Effector memory CD8-positive, alpha-beta T cell (primary cell): ENCODE measurements around the gene SMYD3.
"Not testable (repeated sequence)": the region's sequence is repeated elsewhere in the genome, so short reads cannot be mapped to it uniquely, and the experiment has no call there.

Experiments
- ATAC-seq: fragments of 150-1000 bp; cut with Tn5 transposase; replicated peaks from 2 replicates; pipeline ENCODE4 v1.10.0; 2021; ENCODE audit warnings: mild to moderate bottlenecking, moderate library complexity
- DNase-seq, 3 experiments: peaks; one replicate each; pipeline ENCODE4 v3.0.0; 2021
- H3K27ac Mint-ChIP-seq, 2 donors: one replicate each; pipeline ENCODE4 v1.8.0; 2022; ENCODE audit warnings: mild to moderate bottlenecking in 2 of 2, mixed read lengths in 2 of 2, moderate library complexity in 2 of 2
- H3K27me3 Mint-ChIP-seq, 2 donors: one replicate each; pipeline ENCODE4 v1.8.0; 2022; ENCODE audit warnings: mixed read lengths in 2 of 2
- H3K36me3 Mint-ChIP-seq: one replicate; pipeline ENCODE4 v1.8.0; 2022; ENCODE audit warnings: mild to moderate bottlenecking, moderate library complexity, mixed read lengths; ENCODE audit not compliant: insufficient read depth
- H3K4me1 Mint-ChIP-seq, 2 donors: one replicate each; pipeline ENCODE4 v1.8.0; 2022; ENCODE audit warnings: low read depth in 2 of 2, mixed read lengths in 2 of 2
- H3K4me3 Mint-ChIP-seq, 2 donors: one replicate each; pipeline ENCODE4 v1.8.0; 2022; ENCODE audit warnings: mild to moderate bottlenecking in 2 of 2, mixed read lengths in 2 of 2, moderate library complexity in 2 of 2
- H3K9me3 Mint-ChIP-seq, 2 donors: one replicate each; pipeline ENCODE4 v1.8.0; 2022; ENCODE audit warnings: mixed read lengths in 2 of 2

The SMYD3 gene

GRCh38 chr1:246335151-246335550, 171.9 kb downstream of the SMYD3 start:
- H3K4me3 Mint-ChIP-seq = no peak overlapping the region

GRCh38 chr1:246333855-246334254, 173.2 kb downstream of the SMYD3 start:
- Mint-ChIP-seq H3K9me3 (no peaks in the 10 kb centered on the region), H3K36me3 (peaks cover 2% of the 10 kb centered on the region), H3K4me1 (peaks cover 3 to 16% of the 10 kb centered on the region in 2 donors), H3K4me3 (no peak overlapping the region), H3K27ac (peak overlapping the region in 1 of 2 donors; percentile 18), H3K27me3 (no peaks in the 10 kb centered on the region)
- ATAC-seq (no peak), DNase-seq (no peak)

More at GRCh38 chr1:246335151-246335550, 171.9 kb downstream of the SMYD3 start:
- Mint-ChIP-seq H3K27me3 (no peaks in the 10 kb centered on the region), H3K9me3 (no peaks in the 10 kb centered on the region), H3K27ac (no peak overlapping the region), H3K4me1 (peaks cover 2 to 11% of the 10 kb centered on the region in 2 donors), H3K36me3 (peaks cover under 1% of the 10 kb centered on the region)
- ATAC-seq = no peak
- DNase-seq = no peak

- H3K36me3 Mint-ChIP-seq = peaks cover 3% of the 10 kb centered on the region
- no peaks in the 10 kb centered on the region for H3K9me3 Mint-ChIP-seq
- no peak overlapping the region for H3K4me3 Mint-ChIP-seq
- no peaks in the 10 kb centered on the region for H3K27me3 Mint-ChIP-seq
- H3K27ac Mint-ChIP-seq = no peak overlapping the region
- peaks cover 3 to 13% of the 10 kb centered on the region in 2 donors for H3K4me1 Mint-ChIP-seq
- DNase-seq (no peak), ATAC-seq (no peak)
Measured at GRCh38 chr1:246332078-246332477, 175.0 kb downstream of the SMYD3 start.

GRCh38 chr1:246329900-246330299, 177.2 kb downstream of the SMYD3 start:
- DNase-seq (no peak), ATAC-seq (peak; percentile 26)
- Mint-ChIP-seq H3K9me3 (no peaks in the 10 kb centered on the region), H3K27me3 (no peaks in the 10 kb centered on the region), H3K27ac (peak overlapping the region; percentile 18 to 47), H3K4me3 (peak overlapping the region in 1 of 2 donors; percentile 41), H3K4me1 (peaks cover 1 to 13% of the 10 kb centered on the region in 2 donors), H3K36me3 (peaks cover 16% of the 10 kb centered on the region)

- H3K36me3 Mint-ChIP-seq = peaks cover 16% of the 10 kb centered on the region
- H3K4me3 Mint-ChIP-seq, H3K27ac Mint-ChIP-seq, H3K9me3 Mint-ChIP-seq, DNase-seq, ATAC-seq, H3K27me3 Mint-ChIP-seq: not testable (repeated sequence)
- H3K4me1 Mint-ChIP-seq = peaks cover 1 to 13% of the 10 kb centered on the region in 2 donors
Measured at GRCh38 chr1:246329292-246329691, 177.8 kb downstream of the SMYD3 start.

- Mint-ChIP-seq H3K9me3 (no peaks in the 10 kb centered on the region), H3K4me1 (peaks cover under 1% of the 10 kb centered on the region in 2 donors), H3K27me3 (no peaks in the 10 kb centered on the region), H3K27ac (no peak overlapping the region), H3K36me3 (peaks cover 17% of the 10 kb centered on the region), H3K4me3 (no peak overlapping the region)
- DNase-seq = no peak
- ATAC-seq = no peak
Measured at GRCh38 chr1:246324711-246325110, 182.4 kb downstream of the SMYD3 start.

- not testable (repeated sequence) for H3K4me3 Mint-ChIP-seq, H3K9me3 Mint-ChIP-seq, H3K4me1 Mint-ChIP-seq, DNase-seq, ATAC-seq, H3K27ac Mint-ChIP-seq, H3K27me3 Mint-ChIP-seq
- H3K36me3 Mint-ChIP-seq = peaks cover 17% of the 10 kb centered on the region
Measured at GRCh38 chr1:246324033-246324432, 183.0 kb downstream of the SMYD3 start.

- no peak overlapping the region for H3K27ac Mint-ChIP-seq
- no peak for ATAC-seq
- no peak for DNase-seq
- peaks cover 0 to 3% of the 10 kb centered on the region in 2 donors for H3K4me1 Mint-ChIP-seq
- H3K9me3 Mint-ChIP-seq = no peaks in the 10 kb centered on the region
- peaks cover 3% of the 10 kb centered on the region for H3K36me3 Mint-ChIP-seq
- no peak overlapping the region for H3K4me3 Mint-ChIP-seq
- no peaks in the 10 kb centered on the region for H3K27me3 Mint-ChIP-seq
Measured at GRCh38 chr1:246320286-246320685, 186.8 kb downstream of the SMYD3 start.

- H3K9me3 Mint-ChIP-seq = no peaks in the 10 kb centered on the region
- H3K4me1 Mint-ChIP-seq = peaks cover 0 to 3% of the 10 kb centered on the region in 2 donors
- H3K4me3 Mint-ChIP-seq = no peak overlapping the region
- H3K27ac Mint-ChIP-seq = no peak overlapping the region
- no peak for DNase-seq
- ATAC-seq = no peak
- peaks cover 3% of the 10 kb centered on the region for H3K36me3 Mint-ChIP-seq
- no peaks in the 10 kb centered on the region for H3K27me3 Mint-ChIP-seq
Measured at GRCh38 chr1:246319083-246319714, 187.9 kb downstream of the SMYD3 start.

GRCh38 chr1:246318622-246319021, 188.5 kb downstream of the SMYD3 start:
- ATAC-seq (no peak), DNase-seq (no peak)
- H3K36me3 Mint-ChIP-seq = no peaks in the 10 kb centered on the region
- no peaks in the 10 kb centered on the region for H3K9me3 Mint-ChIP-seq
- H3K4me1 Mint-ChIP-seq = peaks cover 0 to 3% of the 10 kb centered on the region in 2 donors
- no peak overlapping the region for H3K4me3 Mint-ChIP-seq
- H3K27ac Mint-ChIP-seq = no peak overlapping the region
- no peaks in the 10 kb centered on the region for H3K27me3 Mint-ChIP-seq

- H3K36me3 Mint-ChIP-seq = no peaks in the 10 kb centered on the region
- peaks cover 0 to 3% of the 10 kb centered on the region in 2 donors for H3K4me1 Mint-ChIP-seq
- H3K4me3 Mint-ChIP-seq = no peak overlapping the region
- no peaks in the 10 kb centered on the region for H3K27me3 Mint-ChIP-seq
- H3K27ac Mint-ChIP-seq = no peak overlapping the region
- ATAC-seq = no peak
- no peaks in the 10 kb centered on the region for H3K9me3 Mint-ChIP-seq
- DNase-seq = no peak
Measured at GRCh38 chr1:246318036-246318359, 189.1 kb downstream of the SMYD3 start.

- no peaks in the 10 kb centered on the region for H3K36me3 Mint-ChIP-seq
- H3K4me1 Mint-ChIP-seq = peaks cover 0 to 3% of the 10 kb centered on the region in 2 donors
- no peak for DNase-seq
Measured at GRCh38 chr1:246317332-246318035, 189.6 kb downstream of the SMYD3 start.

GRCh38 chr1:246311461-246311860, 195.6 kb downstream of the SMYD3 start:
- Mint-ChIP-seq H3K9me3 (no peaks in the 10 kb centered on the region), H3K27me3 (no peaks in the 10 kb centered on the region), H3K36me3 (no peaks in the 10 kb centered on the region), H3K4me3 (no peak overlapping the region), H3K4me1 (no peaks in the 10 kb centered on the region), H3K27ac (no peak overlapping the region)
- DNase-seq (no peak), ATAC-seq (no peak)

More at GRCh38 chr1:246317332-246318035, 189.6 kb downstream of the SMYD3 start:
- Mint-ChIP-seq H3K27me3 (no peaks in the 10 kb centered on the region), H3K4me3 (no peak overlapping the region), H3K9me3 (no peaks in the 10 kb centered on the region), H3K27ac (no peak overlapping the region)
- ATAC-seq = no peak

GRCh38 chr1:246309247-246309884, 197.7 kb downstream of the SMYD3 start:
- Mint-ChIP-seq H3K27ac (no peak overlapping the region), H3K9me3 (no peaks in the 10 kb centered on the region)
- ATAC-seq = no peak

More at GRCh38 chr1:246309247-246309884, 197.7 kb downstream of the SMYD3 start:
- DNase-seq = no peak
- Mint-ChIP-seq H3K4me1 (no peaks in the 10 kb centered on the region), H3K4me3 (no peak overlapping the region), H3K36me3 (no peaks in the 10 kb centered on the region), H3K27me3 (no peaks in the 10 kb centered on the region)
